ENCODE data around the gene GRK5. TPM values are rescaled to one million over a fixed set of nuclear protein-coding genes. Genes with fewer than 3 reads are reported as not detected.

GRK5 gene
- total RNA-seq, 1 donor: 1.8 TPM

DNA sequence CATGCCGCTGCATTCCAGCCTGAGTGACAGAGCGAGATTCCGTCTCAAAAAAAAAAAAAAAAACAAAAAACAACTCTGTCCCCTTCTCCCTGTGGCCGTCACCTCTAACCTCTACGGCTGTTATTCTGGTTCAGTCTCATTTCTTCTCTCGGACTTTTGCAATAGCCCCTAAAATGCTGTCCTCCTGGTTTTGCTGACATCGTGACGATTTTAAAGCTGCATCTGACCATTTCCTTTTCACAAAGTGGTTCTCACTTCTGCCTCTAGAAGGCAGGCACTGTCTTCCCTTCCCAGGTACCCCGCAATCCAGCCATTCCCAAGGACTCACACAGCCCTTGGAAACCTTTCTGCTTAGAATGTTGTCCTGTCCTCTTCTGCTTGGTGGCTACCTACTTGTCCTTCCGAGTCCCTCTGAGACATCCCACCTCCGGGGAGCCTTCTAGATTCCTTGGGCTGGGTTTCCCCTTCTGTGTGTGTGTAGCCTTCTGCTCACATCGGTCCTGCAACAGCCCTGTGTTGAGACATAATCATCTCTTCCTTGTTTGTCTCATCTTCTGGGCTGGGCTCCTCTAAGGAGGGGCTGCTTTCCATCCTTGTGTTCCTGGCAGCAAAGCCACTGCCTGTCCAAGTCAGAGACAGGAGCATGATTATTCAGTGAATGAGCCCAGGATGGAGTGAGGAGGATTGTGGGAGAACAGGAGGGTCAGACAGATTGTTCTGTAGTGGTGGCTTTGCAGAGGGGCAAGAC lies 83.1 kb downstream of the GRK5 start:
- H3K9me3 ChIP-seq (ENCODE audit: low read depth, low read length): no peaks in the 10 kb centered on the region
- no peak overlapping the region for H3K27ac ChIP-seq (ENCODE audit: low read depth, low read length)
- no peaks in the 10 kb centered on the region for H3K79me2 ChIP-seq (ENCODE audit: insufficient read depth, low read length)
- TF ChIP-seq, protein P1, sequence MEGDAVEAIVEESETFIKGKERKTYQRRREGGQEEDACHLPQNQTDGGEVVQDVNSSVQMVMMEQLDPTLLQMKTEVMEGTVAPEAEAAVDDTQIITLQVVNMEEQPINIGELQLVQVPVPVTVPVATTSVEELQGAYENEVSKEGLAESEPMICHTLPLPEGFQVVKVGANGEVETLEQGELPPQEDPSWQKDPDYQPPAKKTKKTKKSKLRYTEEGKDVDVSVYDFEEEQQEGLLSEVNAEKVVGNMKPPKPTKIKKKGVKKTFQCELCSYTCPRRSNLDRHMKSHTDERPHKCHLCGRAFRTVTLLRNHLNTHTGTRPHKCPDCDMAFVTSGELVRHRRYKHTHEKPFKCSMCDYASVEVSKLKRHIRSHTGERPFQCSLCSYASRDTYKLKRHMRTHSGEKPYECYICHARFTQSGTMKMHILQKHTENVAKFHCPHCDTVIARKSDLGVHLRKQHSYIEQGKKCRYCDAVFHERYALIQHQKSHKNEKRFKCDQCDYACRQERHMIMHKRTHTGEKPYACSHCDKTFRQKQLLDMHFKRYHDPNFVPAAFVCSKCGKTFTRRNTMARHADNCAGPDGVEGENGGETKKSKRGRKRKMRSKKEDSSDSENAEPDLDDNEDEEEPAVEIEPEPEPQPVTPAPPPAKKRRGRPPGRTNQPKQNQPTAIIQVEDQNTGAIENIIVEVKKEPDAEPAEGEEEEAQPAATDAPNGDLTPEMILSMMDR (IDR thresholded peaks at IDR 0.05; ENCODE audit: extremely low read depth, low read depth, low read length): peak; percentile 32
- H3K4me3 ChIP-seq (ENCODE audit: insufficient read depth, low read length): no peak overlapping the region
- H3K36me3 ChIP-seq (ENCODE audit: insufficient read depth, low read length): no peaks in the 10 kb centered on the region
- DNase-seq (ENCODE audit: insufficient read length, low spot score, missing footprints): peak; percentile 51
- peaks cover 3% of the 10 kb centered on the region for H3K27me3 ChIP-seq (ENCODE audit: insufficient read depth, low read length)
- H2AFZ ChIP-seq (ENCODE audit: low read length): no peak overlapping the region
- H4K20me1 ChIP-seq (ENCODE audit: insufficient read depth, low read length): peaks cover 3% of the 10 kb centered on the region
- H3K4me1 ChIP-seq (ENCODE audit: insufficient read depth, low read length): peaks cover 4% of the 10 kb centered on the region
- H3K4me2 ChIP-seq (ENCODE audit: insufficient read depth, low read length): no peak overlapping the region

DNA sequence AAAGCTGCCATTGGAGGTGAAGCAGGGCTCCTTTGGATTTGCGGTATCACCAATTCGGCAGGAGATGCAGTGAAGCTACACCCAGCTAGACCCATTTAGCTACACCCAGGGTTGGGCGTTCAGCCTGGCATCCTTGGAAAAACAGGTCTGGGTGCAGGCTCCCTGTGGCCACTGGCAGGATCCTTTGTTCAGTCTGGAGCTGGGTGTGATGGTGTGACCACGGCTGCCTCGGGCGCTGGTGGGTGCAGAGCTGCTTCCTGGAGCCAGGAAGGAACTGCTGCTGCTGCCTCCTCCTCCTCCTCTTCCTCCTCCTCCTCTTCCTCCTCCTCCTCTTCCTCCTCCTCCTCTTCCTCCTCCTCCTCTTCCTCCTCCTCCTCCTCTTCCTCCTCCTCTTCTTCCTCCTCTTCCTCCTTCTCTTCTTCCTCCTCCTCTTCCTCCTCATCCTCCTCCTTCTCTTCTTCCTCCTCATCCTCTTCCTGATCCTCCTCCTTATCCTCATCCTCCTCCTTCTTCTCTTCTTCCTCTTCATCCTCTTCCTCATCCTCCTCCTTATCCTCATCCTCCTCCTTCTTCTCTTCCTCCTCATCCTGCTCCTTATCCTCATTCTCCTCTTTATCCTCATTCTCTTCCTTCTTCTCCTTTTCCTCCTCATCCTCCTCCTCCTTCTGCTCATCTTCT lies 84.0 kb downstream of the GRK5 start:
- H3K27me3 ChIP-seq (ENCODE audit: insufficient read depth, low read length): peaks cover 3% of the 10 kb centered on the region
- H3K4me1 ChIP-seq (ENCODE audit: insufficient read depth, low read length): no peaks in the 10 kb centered on the region
- TF ChIP-seq, protein P1 (IDR thresholded peaks at IDR 0.05; ENCODE audit: extremely low read depth, low read depth, low read length): no peak
- no peaks in the 10 kb centered on the region for H3K9me3 ChIP-seq (ENCODE audit: low read depth, low read length)
- DNase-seq (ENCODE audit: insufficient read length, low spot score, missing footprints): peak; percentile 62
- H3K4me3 ChIP-seq (ENCODE audit: insufficient read depth, low read length): no peak overlapping the region
- H3K4me2 ChIP-seq (ENCODE audit: insufficient read depth, low read length): no peak overlapping the region
- H3K36me3 ChIP-seq (ENCODE audit: insufficient read depth, low read length): no peaks in the 10 kb centered on the region
- H4K20me1 ChIP-seq (ENCODE audit: insufficient read depth, low read length): peaks cover 3% of the 10 kb centered on the region
- no peak overlapping the region for H2AFZ ChIP-seq (ENCODE audit: low read length)
- H3K27ac ChIP-seq (ENCODE audit: low read depth, low read length): no peak overlapping the region
- H3K79me2 ChIP-seq (ENCODE audit: insufficient read depth, low read length): no peaks in the 10 kb centered on the region

DNA sequence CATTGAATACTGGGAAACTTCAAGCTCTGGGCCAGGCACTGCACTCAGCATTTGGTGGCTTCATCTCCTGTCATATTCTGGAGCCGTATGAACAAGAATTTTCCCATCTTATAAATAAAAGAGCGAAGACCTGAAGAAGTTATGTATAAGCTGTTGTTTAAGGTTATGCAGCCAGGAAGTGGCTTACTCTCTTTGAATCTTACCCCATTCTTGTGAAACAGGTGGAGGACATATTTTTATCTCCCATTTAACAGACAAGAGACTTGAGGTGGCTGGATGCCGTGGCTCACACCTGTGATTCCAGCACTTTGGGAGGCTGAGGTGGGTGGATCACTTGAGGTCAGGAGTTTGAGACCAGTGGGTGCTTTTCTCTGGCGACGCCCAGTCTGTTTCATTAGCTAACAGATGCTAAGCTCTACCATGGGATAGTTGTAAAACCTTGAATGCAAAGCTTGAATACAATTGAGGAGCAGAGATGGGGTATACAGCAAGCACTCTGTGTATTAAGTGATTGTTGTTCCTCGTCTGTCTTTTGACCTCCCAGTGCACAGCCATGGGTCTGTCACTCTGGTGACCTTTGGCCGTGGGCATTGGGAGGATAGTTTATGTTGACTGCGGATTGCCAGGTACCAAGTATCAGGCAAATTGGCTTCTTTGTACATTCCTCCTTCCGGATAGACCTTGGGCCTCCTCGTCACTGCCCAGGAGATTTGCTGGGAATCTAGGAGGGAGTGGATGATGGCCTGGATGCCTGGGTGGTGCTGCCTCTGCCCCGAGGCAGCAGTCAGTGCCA lies 85.8 kb downstream of the GRK5 start:
- DNase-seq (ENCODE audit: insufficient read length, low spot score, missing footprints): peak; percentile 48
- H3K4me3 ChIP-seq (ENCODE audit: insufficient read depth, low read length): no peak overlapping the region

More for the DNA sequence above, 85.8 kb downstream of the GRK5 start:
- no peaks in the 10 kb centered on the region for H3K79me2 ChIP-seq (ENCODE audit: insufficient read depth, low read length)
- H2AFZ ChIP-seq (ENCODE audit: low read length): no peak overlapping the region
- H3K9me3 ChIP-seq (ENCODE audit: low read depth, low read length): no peaks in the 10 kb centered on the region
- H3K27me3 ChIP-seq (ENCODE audit: insufficient read depth, low read length): peaks cover 3% of the 10 kb centered on the region
- TF ChIP-seq, protein P1 (IDR thresholded peaks at IDR 0.05; ENCODE audit: extremely low read depth, low read depth, low read length): no peak
- no peaks in the 10 kb centered on the region for H3K4me1 ChIP-seq (ENCODE audit: insufficient read depth, low read length)
- H4K20me1 ChIP-seq (ENCODE audit: insufficient read depth, low read length): peaks cover 3% of the 10 kb centered on the region
- no peak overlapping the region for H3K27ac ChIP-seq (ENCODE audit: low read depth, low read length)
- H3K4me2 ChIP-seq (ENCODE audit: insufficient read depth, low read length): no peak overlapping the region
- no peaks in the 10 kb centered on the region for H3K36me3 ChIP-seq (ENCODE audit: insufficient read depth, low read length)
